Stimulated activated CD8-positive, alpha-beta memory T cell treated with anti-CD3 and anti-CD28 coated beads, Interleukin-7, amount 100 ng/mL, for 1 hour (primary cell): Measurements from ENCODE around the gene DCLK1.

Experiments
- DNase-seq, 2 donors: peaks; one replicate each; pipeline ENCODE4 v3.0.0-alpha.2; 2020; ENCODE audit warnings: low read depth in 2 of 2

The DCLK1 gene

DNA sequence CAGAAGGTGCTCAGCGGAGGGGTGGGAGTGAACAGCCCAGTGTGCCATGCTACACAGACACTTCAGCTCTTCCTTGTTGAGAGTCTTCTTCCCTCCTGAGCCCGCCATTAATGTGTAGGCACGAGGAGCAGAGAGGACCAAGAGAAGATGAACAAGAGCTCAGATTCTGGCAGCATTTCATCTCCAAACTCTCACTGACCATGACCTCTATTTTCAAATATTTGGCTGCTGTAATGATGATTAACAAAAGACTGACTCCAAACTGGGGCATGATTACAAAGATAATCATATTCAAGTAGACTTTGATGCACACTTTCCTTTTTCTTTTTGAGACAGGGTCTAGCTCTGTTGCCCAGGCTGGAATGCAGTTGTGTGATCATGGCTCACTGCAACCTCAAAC is 236.5 kb downstream of the DCLK1 start:
- DNase-seq = no peak

DNA sequence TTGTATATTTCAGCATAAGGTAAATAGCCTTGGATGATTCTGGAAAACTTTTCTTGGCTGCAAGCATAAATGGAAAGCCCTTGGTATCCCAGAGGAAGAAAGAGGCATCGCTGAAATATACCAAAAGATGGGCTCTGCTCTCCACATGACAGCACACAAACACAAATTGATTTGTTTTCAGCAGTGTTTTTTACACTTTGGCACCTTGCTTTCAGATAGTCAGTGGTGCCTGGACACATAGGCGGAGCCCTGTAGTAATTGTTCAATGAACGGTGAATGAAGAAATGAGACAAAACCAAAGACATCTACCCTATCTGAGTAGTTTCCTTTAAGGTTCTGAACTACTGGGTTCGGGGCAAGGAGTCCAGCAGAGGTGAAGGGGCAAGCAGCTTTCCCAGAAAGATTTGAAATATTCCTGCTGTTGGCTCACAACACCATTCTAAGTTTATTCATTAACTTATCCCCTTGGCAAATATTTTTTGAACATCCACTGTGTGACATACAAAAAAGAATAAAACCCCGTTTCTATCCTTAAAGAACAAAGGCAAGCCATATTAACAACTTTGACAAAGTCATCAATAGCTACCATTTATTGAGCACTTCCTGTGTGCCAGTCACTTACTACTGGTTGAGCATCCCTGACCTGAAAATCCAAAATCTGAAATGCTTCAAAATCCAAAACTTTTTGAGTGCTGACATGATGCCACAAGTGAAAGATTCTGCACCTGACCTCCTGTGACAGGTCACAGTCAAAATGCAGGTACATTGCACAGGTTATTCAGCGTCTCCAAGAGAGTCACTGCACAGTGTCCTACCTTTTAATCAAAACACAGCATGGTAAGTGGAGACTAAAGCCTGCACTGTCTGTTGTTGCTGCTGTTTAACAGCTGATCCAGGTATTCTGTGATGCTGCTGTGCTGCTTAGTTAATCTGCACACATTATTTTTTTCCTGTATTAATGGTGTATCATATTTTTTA is 238.1 kb downstream of the DCLK1 start:
- no peak for DNase-seq

GRCh38 chr13:35891507-35892441 is 239.4 kb downstream of the DCLK1 start:
- DNase-seq = no peak

DNA sequence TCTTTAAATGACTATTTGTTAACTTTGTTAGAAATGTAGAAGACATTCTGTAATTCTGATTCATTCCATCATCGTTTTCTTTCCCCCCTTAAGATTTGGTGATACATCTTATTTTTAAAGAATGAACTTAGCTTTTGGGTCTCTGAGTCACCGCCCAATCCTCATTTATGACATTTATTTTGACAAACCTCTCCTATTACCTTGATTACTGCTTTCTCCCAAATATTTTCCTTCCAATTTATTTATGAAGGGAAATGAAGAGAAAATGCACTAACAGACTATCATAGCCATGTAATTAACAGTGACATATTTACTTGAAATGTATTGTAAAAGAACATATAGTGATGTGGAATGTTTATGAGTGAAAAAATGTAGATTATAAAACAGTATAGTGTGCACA is 241.6 kb downstream of the DCLK1 start:
- no peak for DNase-seq

DNA sequence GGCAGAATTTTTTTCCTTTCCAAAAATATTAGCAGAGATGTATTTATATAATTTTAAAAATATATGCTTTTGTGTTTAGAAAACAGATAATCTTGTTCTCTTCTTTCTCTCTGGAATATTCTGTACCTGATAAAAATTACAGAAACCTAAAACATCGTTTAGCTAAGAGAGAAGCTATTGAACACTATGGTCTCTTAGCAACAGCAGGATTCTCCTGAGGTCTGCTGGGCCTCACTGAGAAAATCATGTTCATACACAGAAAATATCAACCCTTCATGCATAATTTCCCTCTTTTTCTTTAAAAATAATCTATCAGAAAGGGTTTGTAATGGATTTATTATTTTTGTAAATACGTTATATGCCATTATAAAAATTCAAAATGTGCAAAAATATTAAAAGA is 242.2 kb downstream of the DCLK1 start:
- no peak for DNase-seq

- no peak for DNase-seq
Observed at GRCh38 chr13:35888457-35888883, 242.7 kb downstream of the DCLK1 start.

DNA sequence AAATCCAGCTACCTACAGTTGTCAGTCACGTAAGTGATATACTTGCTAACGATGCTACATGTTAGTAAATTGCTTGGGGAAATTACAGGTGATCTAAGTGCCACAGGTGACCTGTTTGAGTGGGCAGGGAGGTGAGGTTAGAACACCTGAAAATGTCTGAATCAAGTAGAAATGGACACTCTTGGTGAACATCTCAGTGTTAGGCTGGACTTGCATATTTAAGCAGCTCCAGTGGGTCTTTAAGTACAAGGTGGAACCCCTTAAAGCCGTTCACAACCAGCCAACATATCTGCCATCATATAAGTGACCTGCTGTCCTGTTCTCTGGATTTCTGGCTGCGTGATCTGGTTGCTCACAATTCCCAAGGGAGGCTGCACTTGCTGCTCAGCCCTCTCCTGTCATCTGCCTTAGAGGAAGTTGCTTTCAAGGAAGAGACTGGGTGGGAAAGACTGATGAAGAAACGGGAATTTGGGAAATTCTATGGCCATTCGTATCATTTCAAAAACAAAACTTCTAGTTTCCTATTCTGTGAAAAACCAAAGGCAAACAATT is 244.0 kb downstream of the DCLK1 start:
- DNase-seq = no peak

GRCh38 chr13:35886332-35887114 is 244.7 kb downstream of the DCLK1 start:
- no peak for DNase-seq

- DNase-seq = no peak
Observed at GRCh38 chr13:35884211-35884760, 246.9 kb downstream of the DCLK1 start.

- DNase-seq = no peak
Observed at GRCh38 chr13:35882722-35883497, 248.3 kb downstream of the DCLK1 start.

GRCh38 chr13:35881360-35881759 is 249.8 kb downstream of the DCLK1 start:
- DNase-seq = no peak

- DNase-seq = no peak
Observed at GRCh38 chr13:35879111-35879510, 252.1 kb downstream of the DCLK1 start.

GRCh38 chr13:35876601-35877000 is 254.6 kb downstream of the DCLK1 start:
- no peak for DNase-seq

DNA sequence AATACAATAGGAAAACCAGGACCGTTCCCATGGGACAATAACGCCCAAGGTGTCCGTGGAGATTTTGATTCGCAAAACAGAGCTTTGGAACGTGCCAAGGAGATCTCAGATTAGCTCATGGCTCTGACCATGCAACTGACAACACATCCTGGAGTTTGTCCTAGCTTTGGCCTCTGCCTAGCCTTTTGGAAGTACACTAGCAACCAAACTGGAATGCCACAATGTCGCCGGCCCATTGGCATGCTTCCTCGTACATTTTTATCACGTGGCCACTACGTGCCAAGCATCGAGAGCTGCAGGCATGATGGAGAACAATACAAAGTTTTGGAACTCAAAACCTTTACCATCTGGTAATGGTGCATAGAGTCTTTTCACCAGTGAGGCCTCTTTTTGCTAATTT is 256.5 kb downstream of the DCLK1 start:
- no peak for DNase-seq

- no peak for DNase-seq
Observed at GRCh38 chr13:35872369-35872768, 258.8 kb downstream of the DCLK1 start.

- DNase-seq = no peak
Observed at GRCh38 chr13:35871561-35871960, 259.6 kb downstream of the DCLK1 start.

GRCh38 chr13:35866801-35867200 is 264.4 kb downstream of the DCLK1 start:
- DNase-seq = no peak

- DNase-seq = no peak
Observed at GRCh38 chr13:35865341-35866240, 265.6 kb downstream of the DCLK1 start.

DNA sequence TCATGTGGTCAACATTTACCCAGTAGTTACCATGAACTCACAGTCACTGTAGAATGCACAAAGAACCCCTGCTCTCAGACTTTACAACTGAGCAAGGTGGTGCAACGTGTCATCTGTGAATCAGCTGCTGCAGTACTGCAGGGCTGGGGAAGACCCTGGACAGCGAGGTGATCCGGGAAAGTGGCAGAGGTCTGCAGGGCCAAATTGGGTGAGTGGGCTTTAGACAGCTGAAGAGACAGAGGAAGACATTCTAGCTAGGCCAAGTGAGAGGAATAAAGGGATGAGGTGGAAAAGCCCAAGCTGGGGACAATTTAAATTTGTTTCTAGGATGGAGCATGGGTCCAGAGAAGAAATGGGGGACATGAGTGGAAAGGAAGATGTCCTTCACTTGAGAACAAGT is 270.5 kb downstream of the DCLK1 start:
- DNase-seq = no peak
